GM19452 (cell line): Measurements from ENCODE around the gene NAXD.
A peak's percentile ranks its signal among the peaks of the same experiment; 100 is the strongest.

ENCODE experiments used
- ATAC-seq: cut with Tn5 transposase; IDR thresholded peaks from one replicate; pipeline ENCODE4 v1.9.1; 2021; ENCODE audit not compliant: unreplicated experiment

Gene NAXD

DNA sequence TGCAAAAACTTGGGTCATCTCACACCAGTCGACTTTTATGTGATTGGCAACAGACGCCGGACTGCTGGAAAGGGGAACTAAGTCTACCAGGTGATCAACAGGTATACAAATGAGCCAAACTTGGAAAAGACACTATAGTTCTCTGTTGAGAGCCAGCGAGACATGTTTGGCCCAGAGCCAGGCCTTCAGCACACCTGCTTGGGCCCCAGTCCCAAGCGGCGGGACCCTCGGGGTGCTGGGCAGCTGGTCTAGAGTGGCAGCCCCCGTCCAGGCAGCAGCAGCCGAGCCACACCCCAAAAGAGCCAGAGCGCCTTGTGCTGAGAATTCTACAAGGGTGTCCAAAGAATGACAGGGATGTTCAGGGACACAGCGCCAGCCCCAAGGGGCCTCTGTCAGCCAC, 28.0 kb downstream of the NAXD start:
- ATAC-seq = no peak

- ATAC-seq = no peak
Observed at GRCh38 chr13:110643768-110644421, 28.6 kb downstream of the NAXD start.

DNA sequence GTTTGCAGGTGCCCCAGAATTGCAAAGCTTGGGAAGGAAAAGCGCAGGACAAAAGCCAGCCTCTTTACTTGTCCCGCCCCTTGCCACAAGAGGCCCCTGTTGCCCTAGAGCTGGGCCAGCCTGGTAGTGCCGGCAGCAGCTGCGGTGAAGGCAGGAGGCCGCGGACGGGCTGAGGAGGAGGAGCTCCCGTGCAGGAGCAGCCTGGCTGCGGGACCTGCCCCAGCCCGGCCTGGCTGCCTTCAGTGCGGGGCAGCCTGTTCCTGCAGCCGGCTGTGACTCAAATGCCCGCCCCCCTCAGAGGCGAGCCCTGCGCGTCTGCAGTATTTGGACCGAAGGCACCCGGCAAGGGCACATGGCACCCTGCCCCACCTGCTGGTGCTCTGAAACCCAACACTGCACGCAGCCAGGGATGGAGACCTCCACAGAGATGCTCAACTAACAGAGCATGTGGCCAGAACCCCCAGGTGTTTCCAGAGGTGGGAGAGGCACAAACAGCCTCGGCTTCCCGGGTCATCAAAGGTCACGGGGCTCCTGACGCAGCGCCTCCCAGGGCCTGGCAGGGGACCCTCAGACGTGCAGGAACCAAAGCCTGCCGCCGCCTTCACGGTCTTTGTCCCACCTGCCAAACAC, 29.7 kb downstream of the NAXD start:
- peak; percentile 94 for ATAC-seq

GRCh38 chr13:110645750-110646149, 30.4 kb downstream of the NAXD start:
- ATAC-seq = no peak

- no peak for ATAC-seq
Observed at GRCh38 chr13:110646442-110647364, 31.4 kb downstream of the NAXD start.

- no peak for ATAC-seq
Observed at GRCh38 chr13:110647365-110647737, 32.0 kb downstream of the NAXD start.

DNA sequence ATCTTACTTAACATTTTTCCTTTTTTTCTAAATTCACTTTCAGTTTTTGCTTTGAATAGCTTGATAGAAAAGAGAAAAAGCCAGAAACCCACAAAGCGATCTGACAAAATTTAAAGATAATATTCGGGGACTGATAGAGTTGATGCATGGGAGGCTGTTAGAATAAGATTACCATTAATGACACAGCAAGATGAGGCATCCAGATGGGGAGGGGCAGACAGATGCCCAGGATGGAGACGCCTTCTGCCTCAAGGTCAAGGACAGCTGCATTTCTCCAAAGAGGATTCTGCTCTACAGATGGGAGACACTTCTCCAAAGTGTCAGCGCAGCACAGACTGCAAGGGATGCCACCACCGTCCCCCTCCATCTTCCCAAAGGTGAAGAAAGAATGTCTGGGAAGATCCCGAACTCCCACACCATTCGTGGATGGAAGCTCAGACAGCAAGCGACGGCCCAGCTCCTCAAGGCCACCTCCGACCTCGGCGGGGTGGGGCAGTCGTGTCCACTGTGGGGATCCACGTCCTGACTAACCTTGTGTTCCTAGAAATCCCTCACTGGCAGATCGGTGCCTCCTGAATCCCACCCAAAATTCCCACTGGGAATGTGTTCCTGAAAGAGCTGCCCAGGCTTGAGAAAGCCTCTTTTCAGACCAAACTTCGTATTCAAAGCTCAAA, 32.9 kb downstream of the NAXD start:
- ATAC-seq = no peak

GRCh38 chr13:110648848-110649421, 33.6 kb downstream of the NAXD start:
- no peak for ATAC-seq

GRCh38 chr13:110649551-110649950, 34.2 kb downstream of the NAXD start:
- no peak for ATAC-seq

DNA sequence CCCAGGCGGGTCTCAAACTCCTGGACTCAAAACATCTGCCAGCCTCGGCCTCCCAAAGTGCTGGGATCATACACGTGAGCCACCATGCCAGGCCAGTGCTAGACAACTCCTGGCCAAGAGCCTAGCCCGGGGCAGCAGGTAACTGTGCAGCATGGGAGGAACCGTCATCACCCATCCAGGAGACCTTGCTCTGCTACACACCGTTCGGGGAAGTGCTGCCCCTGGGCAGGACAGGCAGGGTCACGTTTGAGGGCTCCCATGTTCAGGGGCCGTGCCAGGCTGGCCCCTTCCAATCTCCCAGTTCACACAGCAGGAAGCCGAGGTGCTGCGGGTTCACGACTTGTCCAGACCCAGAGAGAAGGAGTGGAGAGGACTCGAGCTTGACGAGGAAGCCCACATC, 35.1 kb downstream of the NAXD start:
- no peak for ATAC-seq

GRCh38 chr13:110651271-110651670, 35.9 kb downstream of the NAXD start:
- no peak for ATAC-seq

- ATAC-seq = no peak
Observed at GRCh38 chr13:110651726-110652230, 36.4 kb downstream of the NAXD start.

DNA sequence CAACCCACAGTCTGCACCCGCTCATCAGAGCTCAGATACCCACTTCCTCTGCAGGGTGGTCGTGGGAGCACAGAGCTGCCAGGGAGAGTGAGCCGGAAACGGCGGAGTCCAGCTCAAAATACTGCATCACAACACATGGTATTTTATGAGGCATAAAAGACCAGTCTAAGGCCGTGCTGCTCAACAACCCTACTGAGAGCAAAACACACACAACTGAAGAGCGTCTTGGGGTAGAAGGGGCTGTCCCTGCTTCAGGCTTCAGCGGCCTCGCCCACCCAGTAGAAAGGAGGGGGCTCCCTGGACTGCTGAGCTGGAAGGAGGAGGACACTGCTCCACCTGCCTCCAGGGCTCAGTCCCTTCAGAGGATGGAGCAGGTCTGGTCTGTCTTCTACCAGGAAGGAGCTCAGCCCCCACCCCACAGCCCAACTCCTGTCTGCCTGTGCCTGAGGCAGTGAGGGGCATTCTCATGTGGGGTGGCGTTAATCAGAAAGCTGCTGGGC, 36.9 kb downstream of the NAXD start:
- no peak for ATAC-seq

DNA sequence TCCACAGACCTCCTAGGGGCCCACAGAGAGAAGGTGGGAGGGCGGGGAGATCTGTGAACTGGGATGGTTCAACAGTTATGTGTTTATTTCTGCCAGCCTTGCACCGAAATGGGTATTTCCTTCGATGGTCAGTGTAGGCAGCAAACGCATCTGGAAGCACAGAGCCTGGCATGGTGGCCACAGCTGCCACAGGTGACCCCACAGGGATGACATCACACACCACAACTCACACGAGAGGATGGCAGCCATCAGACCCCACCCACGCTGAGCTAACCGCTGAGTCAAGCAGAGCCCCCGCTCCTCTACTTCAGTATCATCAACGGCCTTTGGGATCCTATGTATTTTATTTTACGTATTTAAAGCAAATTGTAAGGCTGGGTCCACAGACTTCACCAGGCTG, 37.4 kb downstream of the NAXD start:
- no peak for ATAC-seq

DNA sequence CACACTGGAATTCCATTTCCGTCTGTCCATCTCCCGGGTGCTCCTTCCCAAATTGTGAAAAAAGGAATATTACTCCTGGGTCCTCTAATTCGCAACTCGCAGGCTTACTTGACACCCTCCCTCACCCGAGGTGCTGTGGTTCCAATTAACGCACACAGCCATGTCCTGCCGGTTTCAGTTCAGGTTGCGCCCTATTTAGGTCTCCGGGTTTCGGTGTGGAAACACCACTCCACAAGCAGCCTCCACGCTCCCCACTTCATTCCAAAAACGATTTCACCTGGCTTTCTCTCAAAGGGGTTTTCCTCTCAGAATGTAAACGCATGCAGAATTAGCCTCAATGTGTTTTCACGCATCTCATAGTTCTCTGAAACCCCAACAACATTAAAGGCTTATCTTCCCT, 37.9 kb downstream of the NAXD start:
- ATAC-seq = no peak

DNA sequence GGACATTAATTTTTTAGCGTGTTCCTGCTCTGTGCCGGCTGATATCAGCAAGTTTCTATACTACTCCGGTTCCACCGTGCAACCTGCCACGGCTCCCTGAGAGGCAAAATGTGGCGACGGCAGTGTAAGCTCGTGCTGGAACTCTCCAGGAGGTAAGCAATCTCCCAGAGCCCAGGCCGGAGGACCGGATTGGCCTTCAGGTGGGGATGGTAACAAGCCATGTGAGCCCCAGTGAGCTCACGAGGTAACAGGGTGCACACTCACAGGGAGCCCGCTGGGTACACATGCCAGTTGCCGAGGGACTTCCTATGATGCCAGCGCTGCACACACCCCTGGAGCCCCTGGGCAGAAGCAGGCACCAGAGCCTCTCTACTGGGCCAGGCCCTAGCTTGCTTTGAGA, 38.5 kb downstream of the NAXD start:
- no peak for ATAC-seq

DNA sequence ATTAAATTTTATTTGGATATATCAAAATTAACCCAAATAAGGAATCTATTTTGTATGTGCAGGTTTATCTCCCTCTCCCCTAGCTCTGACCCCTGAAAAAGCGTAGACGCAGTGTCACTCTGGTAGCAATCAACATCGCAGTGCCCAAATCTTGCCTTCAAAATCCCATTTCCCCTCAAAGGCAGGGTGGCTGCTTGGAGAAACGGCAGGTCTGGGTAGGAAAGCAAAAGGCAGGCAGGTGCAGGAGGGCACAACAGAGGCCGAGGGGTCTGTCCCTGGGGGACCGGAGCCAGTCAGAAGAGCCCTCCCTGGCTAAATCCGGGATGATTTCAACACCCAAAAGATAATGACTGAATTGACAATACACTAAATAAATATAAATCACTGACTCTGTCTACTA, 41.9 kb downstream of the NAXD start:
- no peak for ATAC-seq

GRCh38 chr13:110658218-110658911, 43.0 kb downstream of the NAXD start:
- ATAC-seq = peak; percentile 87

DNA sequence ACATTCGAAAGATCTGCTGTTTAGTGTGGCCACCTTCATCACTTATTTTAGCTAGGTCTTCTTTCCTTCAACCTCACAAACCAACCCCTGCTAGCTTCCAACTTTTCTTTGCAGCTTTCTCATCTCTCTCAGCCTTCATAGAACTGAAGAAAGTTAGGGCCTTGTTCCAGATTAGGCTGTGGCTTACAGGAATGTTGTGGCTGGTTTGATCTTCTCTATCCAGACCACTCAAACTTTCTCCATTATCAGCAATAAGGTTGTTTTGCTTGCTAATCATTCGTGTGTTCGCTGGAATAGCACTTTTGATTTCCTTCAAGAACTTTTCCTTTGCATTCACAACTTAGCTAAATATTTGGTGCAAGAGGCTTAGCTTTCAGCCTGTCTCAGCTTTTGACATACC, 45.9 kb downstream of the NAXD start:
- no peak for ATAC-seq

DNA sequence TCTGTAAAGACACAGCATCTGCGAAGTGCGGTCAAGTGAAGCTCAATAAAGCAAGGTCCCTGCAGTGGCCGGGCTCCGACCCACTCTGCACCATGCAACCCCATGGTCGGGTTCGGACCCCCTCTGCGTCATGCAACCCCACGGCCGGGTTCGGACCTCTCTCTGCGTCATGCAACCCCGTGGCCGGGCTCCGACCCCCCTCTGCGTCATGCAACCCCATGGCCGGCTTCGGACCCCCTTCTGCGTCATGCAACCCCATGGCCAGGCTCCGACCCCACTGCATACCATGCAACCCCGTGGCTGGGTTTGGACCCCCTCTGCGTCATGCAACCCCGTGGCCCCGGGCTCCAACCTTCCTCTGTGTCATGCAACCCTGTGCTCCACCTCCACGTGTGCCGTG, 46.7 kb downstream of the NAXD start:
- ATAC-seq = no peak
